ENCODE data around the gene ASPSCR1.
A peak's percentile ranks its signal among the peaks of the same experiment; 100 is the strongest.

Gene ASPSCR1

DNA sequence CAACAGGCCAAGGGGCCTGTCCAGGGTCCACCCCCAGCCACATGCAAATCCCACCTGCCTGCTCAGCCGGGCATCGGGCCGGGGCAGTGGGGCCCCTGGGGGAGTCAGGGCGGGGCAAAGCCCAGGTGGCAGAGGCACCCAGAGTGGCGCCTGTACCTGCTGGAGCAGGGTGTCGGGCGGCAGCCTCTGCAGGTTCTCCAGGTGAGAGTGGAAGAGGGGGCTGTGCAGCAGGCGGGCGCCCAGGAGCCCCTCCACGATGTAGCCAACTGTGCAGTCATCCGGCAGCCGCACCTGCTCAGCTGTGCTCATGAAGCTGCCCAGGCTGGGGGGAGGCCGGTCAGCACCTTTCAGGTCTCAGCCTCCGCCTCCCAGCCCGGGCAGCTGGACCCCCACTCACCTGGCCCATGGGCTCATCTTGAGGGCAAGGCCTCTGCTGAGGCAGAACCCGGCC lies 72.1 kb downstream of the ASPSCR1 start:
- TF ChIP-seq, protein P1, sequence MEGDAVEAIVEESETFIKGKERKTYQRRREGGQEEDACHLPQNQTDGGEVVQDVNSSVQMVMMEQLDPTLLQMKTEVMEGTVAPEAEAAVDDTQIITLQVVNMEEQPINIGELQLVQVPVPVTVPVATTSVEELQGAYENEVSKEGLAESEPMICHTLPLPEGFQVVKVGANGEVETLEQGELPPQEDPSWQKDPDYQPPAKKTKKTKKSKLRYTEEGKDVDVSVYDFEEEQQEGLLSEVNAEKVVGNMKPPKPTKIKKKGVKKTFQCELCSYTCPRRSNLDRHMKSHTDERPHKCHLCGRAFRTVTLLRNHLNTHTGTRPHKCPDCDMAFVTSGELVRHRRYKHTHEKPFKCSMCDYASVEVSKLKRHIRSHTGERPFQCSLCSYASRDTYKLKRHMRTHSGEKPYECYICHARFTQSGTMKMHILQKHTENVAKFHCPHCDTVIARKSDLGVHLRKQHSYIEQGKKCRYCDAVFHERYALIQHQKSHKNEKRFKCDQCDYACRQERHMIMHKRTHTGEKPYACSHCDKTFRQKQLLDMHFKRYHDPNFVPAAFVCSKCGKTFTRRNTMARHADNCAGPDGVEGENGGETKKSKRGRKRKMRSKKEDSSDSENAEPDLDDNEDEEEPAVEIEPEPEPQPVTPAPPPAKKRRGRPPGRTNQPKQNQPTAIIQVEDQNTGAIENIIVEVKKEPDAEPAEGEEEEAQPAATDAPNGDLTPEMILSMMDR (IDR thresholded peaks at IDR 0.05; ENCODE audit: low read depth, low read length, missing control alignments), result no peak
- no peak overlapping the region for H3K4me3 ChIP-seq (replicated peaks; ENCODE audit: low read depth, low read length)
- DNase-seq (ENCODE audit: extremely low read depth, low read depth), result no peak

DNA sequence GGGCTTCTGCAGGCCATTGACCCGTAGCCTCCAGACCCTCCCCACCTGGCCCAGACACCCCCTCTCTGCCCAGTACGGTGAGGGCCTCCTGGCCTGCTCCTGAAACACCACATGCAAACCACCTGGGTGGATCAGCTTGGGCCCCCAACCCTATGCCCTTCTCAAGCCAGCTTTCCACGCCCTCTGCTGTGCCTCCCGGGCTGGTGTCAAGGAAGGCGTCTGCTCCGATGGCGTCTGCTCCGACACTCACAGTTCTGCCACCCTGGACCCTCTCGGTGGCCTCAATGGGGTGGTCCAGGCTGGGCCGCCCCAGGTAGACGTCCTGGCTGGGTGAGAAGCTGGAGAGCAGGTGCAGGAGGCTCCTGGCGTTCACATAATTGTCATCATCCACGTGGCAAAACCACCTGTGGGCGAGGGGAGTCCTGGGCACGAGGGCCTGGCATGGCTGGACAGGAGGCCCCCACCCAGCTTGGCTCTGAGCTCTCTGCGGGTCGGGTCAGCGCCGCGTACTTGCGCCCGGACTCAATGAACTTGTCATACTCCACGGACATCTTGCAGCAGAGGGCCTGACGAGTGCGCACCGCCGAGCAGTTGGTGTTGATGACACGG lies 72.8 kb downstream of the ASPSCR1 start:
- DNase-seq (ENCODE audit: extremely low read depth, low read depth), result no peak
- H3K4me3 ChIP-seq (replicated peaks; ENCODE audit: low read depth, low read length), result peak overlapping the region; percentile 87
- TF ChIP-seq, protein P1 (IDR thresholded peaks at IDR 0.05; ENCODE audit: low read depth, low read length, missing control alignments), result no peak

DNA sequence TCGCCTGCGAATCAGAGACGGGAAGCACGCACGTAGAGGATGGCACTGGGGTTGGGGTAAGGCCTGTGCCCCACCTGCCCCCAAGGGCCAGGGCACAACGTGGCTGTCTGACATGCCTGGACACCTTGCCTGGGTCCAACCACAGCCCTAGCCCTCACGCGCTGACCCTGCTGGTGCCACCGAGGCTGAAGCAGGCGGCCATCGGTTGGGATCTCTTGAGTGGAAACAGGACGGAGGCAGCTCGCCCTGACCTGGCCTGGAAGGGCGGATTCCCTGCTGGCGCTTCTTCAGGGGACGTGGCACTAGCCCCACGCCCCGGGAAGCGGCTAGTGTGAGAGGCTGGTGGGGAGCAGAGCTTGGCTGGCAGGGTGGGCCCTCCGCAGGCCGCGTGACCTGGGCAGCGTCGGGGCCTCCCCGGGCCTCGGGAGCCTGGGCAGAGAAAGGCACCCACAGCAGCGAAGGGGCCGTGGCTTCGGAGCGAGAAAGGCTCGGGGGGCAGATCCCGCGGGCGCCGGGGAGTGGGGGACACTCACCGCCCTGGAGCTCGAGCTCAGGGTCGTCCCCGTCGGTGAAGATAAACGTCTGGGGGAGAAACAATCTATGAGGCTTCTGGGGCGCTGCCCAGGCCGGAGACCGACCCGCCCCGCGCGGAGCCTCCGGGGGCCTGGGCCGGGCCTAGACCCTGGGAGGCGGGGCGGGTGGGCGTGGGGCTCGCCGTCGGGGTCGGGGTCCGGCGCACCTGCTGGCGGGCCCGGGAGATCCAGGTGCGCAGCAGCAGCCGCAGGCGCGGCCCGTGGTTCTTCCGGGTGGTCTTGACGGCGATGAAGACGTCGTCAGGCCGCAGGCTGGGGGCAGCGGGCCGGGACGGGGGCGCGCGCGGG lies 73.6 kb downstream of the ASPSCR1 start:
- peak overlapping the region; percentile 87 for H3K4me3 ChIP-seq (replicated peaks; ENCODE audit: low read depth, low read length)
- no peak for DNase-seq (ENCODE audit: extremely low read depth, low read depth)
- TF ChIP-seq, protein P1 (IDR thresholded peaks at IDR 0.05; ENCODE audit: low read depth, low read length, missing control alignments), result no peak

DNA sequence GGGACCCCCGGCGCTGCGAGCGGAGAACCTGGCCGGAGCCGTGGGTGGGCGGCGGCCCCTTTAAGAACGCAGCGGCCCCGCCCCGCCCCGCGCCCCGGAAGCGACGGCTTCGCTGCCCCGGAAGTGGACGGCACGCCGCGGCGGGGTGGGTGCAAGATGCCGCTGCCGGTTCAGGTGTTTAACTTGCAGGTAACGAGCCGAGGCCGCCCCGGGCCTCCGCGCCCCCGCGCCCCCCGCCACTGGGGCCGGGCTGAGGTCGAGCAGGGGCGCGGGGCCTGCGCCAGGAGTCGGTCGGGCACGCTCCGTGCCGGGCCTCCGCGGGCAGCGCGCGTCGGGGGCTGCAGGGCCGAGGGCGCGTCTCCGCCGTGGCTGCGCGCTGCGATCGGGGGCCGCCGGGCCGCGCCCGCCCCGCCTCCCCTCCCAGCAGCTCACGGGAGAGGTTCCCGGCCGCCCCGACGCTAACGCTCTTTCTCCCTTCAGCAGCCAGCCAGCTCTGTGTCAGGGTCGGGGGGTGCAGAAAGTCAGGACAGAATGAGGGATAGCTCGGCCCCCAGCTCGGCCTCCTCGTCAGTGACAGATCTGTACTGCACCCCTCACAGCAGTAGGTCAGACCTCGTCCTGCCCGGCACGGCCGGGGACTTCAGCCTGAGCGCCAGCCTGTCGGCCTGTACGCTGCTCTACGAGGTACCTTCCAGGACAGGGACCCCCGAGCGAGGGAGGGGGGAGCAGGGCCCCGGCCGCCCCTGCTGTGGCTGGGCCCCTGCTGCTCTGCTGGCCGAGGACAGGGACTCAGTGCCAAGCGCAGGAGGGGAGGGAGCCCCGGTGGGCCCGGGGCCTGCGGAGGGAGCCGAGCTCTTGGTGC lies 74.6 kb downstream of the ASPSCR1 start, which contains the start of the genes GPS1 and RFNG:
Gene GPS1, plus strand, starts transcription at position 123 of the 862 bp plus-strand sequence. Its CDS starts 34 bp downstream, at position 157.
Gene RFNG, minus strand, starts transcription at position 36 of the 862 bp plus-strand sequence. CDS start 45 bp downstream, outside the sequence.
- DNase-seq (ENCODE audit: extremely low read depth, low read depth), result no peak

DNA sequence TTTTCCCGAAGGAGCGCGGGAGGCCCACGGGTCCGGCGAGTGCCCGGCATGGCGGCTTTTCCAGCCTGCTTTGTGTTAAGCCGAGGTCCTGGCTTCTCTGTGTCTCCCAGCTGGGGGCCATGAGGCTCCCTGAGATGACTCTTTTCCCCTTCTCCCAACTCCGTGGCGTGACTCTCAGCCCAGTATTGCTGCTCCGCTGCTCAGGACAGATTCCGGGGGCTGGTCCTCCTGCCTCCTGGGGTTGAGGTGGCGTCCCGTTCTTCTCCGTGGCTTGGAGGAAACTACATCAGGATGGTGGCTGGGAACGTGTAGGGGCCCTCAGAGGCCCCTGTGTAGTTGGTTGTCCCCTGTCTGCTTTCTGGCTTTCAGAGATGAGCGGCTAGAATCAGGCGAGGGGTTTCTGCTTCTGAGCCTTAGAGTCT lies 75.2 kb downstream of the ASPSCR1 start:
- TF ChIP-seq, protein P1 (IDR thresholded peaks at IDR 0.05; ENCODE audit: low read depth, low read length, missing control alignments), result no peak
- DNase-seq (ENCODE audit: extremely low read depth, low read depth), result no peak
- peak overlapping the region; percentile 87 for H3K4me3 ChIP-seq (replicated peaks; ENCODE audit: low read depth, low read length)

More for the DNA sequence above, 74.6 kb downstream of the ASPSCR1 start, which contains the start of the genes GPS1 and RFNG:
- peak within 1 kb of the TSS; percentile 87 for H3K4me3 ChIP-seq (replicated peaks; ENCODE audit: low read depth, low read length)
- TF ChIP-seq, protein P1 (IDR thresholded peaks at IDR 0.05; ENCODE audit: low read depth, low read length, missing control alignments), result no peak

DNA sequence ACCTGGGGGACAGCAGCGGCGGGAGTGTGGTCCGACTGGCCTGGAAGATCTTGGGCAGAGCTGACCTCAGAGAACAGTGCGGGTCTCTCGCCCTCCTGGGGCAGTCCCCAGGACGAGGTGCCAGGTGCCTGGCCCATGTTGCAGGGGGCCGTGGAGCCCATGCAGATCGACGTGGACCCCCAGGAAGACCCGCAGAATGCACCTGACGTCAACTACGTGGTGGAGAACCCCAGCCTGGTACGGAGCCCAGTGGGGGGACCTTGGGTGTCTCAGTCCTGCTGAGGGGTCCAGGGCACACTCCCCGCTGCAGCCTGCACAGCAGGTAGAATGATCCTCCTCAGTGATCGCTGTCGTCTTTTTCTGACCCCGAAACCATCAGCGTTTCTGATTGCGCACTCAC lies 75.7 kb downstream of the ASPSCR1 start:
- no peak for DNase-seq (ENCODE audit: extremely low read depth, low read depth)
- H3K4me3 ChIP-seq (replicated peaks; ENCODE audit: low read depth, low read length), result peak overlapping the region; percentile 87
- TF ChIP-seq, protein P1 (IDR thresholded peaks at IDR 0.05; ENCODE audit: low read depth, low read length, missing control alignments), result no peak
